Naive thymus-derived CD4-positive, alpha-beta T cell (primary cell): ENCODE results near the gene CYP1A2. TPM values are rescaled to one million over a fixed set of nuclear protein-coding genes. Genes with fewer than 3 reads are reported as not detected.

Experiments used
- ATAC-seq: fragments of 150-1000 bp; cut with Tn5 transposase; 2 replicates; pipeline ENCODE4 v1.10.0; 2021; ENCODE audit warnings: mild to moderate bottlenecking, moderate library complexity
- CTCF ChIA-PET: fragments of 350-600 bp; sonication (Branson Sonifier 250); formaldehyde crosslinking; loops from one replicate; lab custom pipeline; 2021; ENCODE audit warnings: antibody characterized with exemption; lab: Charles Lee
- POLR2A ChIA-PET: fragments of 350-600 bp; sonication (Branson Sonifier 250); formaldehyde crosslinking; loops from one replicate; lab custom pipeline; 2021; ENCODE audit warnings: antibody characterized with exemption, inconsistent platforms; lab: Charles Lee
- DNase-seq, 9 donors: peaks; one replicate each; pipeline versions ENCODE4 v3.0.0 to v3.0.0-alpha.2; 2020 to 2022; ENCODE audit warnings: mixed read lengths in 1 of 9
- H3K27ac ChIP-seq: one replicate; pipeline ENCODE4 v1.7.0; 2013; ENCODE audit warnings: mild to moderate bottlenecking, low read depth, low read length, moderate library complexity
- H3K27me3 ChIP-seq, 2 donors: one replicate each; pipeline ENCODE4 v1.7.0; 2013; ENCODE audit warnings: low read length in 2 of 2, mild to moderate bottlenecking in 2 of 2, moderate library complexity in 2 of 2; ENCODE audit not compliant: control insufficient read depth in 2 of 2, insufficient read depth in 2 of 2
- H3K36me3 ChIP-seq, 3 experiments: 1 replicate in 2 of 3; 2 replicates in 1 of 3; pipeline ENCODE4 v1.7.0; 2013; ENCODE audit warnings: low read length in 3 of 3, mild to moderate bottlenecking in 3 of 3, moderate library complexity in 1 of 3; ENCODE audit not compliant: insufficient read depth in 3 of 3, control insufficient read depth in 2 of 3
- H3K4me1 ChIP-seq, 2 donors: one replicate each; pipeline ENCODE4 v1.7.0; 2013; ENCODE audit warnings: low read length in 2 of 2, mild to moderate bottlenecking in 2 of 2, moderate library complexity in 1 of 2; ENCODE audit not compliant: control insufficient read depth in 2 of 2, insufficient read depth in 2 of 2
- H3K4me3 ChIP-seq: 2 replicates; pipeline ENCODE4 v1.7.0; 2013; ENCODE audit warnings: mild to moderate bottlenecking, low read length
- H3K9me3 ChIP-seq, 3 experiments: 1 replicate in 2 of 3; 2 replicates in 1 of 3; pipeline ENCODE4 v1.7.0; 2013; ENCODE audit warnings: low read length in 3 of 3; ENCODE audit not compliant: control insufficient read depth in 2 of 3
- H3K27ac Mint-ChIP-seq, 9 donors: one replicate each; pipeline ENCODE4 v1.8.0; 2020 to 2022; ENCODE audit warnings: mixed read lengths in 9 of 9, mild to moderate bottlenecking in 8 of 9, moderate library complexity in 5 of 9, inconsistent platforms in 2 of 9
- H3K27me3 Mint-ChIP-seq, 5 donors: one replicate each; pipeline ENCODE4 v1.8.0; 2021 to 2022; ENCODE audit warnings: mixed read lengths in 5 of 5, mild to moderate bottlenecking in 1 of 5
- H3K36me3 Mint-ChIP-seq, 5 donors: one replicate each; pipeline ENCODE4 v1.8.0; 2020 to 2022; ENCODE audit warnings: mixed read lengths in 5 of 5, mild to moderate bottlenecking in 3 of 5, inconsistent platforms in 1 of 5
- H3K4me1 Mint-ChIP-seq, 7 donors: one replicate each; pipeline ENCODE4 v1.8.0; 2020 to 2022; ENCODE audit warnings: mixed read lengths in 7 of 7, mild to moderate bottlenecking in 3 of 7, inconsistent platforms in 1 of 7
- H3K4me3 Mint-ChIP-seq, 10 donors: one replicate each; pipeline ENCODE4 v1.8.0; 2020 to 2022; ENCODE audit warnings: mild to moderate bottlenecking in 10 of 10, mixed read lengths in 10 of 10, moderate library complexity in 6 of 10, inconsistent platforms in 2 of 10
- H3K9me3 Mint-ChIP-seq, 11 donors: one replicate each; pipeline ENCODE4 v1.8.0; 2020 to 2022; ENCODE audit warnings: mixed read lengths in 11 of 11, mild to moderate bottlenecking in 4 of 11, inconsistent platforms in 1 of 11, moderate library complexity in 1 of 11
- intact Hi-C, 2 donors: fragments of 100-400 bp; cut with micrococcal nuclease; formaldehyde crosslinking; loops; one replicate each; pipeline ENCODE4 v1.15.1; 2023
- polyA plus RNA-seq, 2 donors: library from polyadenylated mRNA; unstranded; fragments of 300-500 nt; fragmentation: Illumina TruSeq; gene quantifications; one replicate each; pipeline ENCODE4 v1.2.3, GENCODE V29; 2021
- total RNA-seq, 6 experiments: library from RNA in 5 of 6; stranded (reverse) in 5 of 6; gene quantifications; 1 replicate in 5 of 6; 2 replicates in 1 of 6; pipeline ENCODE4 v1.2.3 and lab custom pipeline; 2021 to 2026

The CYP1A2 gene
- total and polyA plus RNA-seq, 7 experiments from 2014 or later, result not detected

- peaks cover 9 to 20% (median 12%) of the 10 kb centered on the region in 3 experiments for H3K36me3 ChIP-seq
- Mint-ChIP-seq H3K27me3 (no peaks in the 10 kb centered on the region), H3K4me1 (peaks cover 48 to 94% (median 82%) of the 10 kb centered on the region in 7 donors), H3K36me3 (peaks cover 0 to 29% (median 8%) of the 10 kb centered on the region in 5 donors), H3K27ac (peak overlapping the region; percentile 78 to 95 (median 93)), H3K4me3 (peak overlapping the region; percentile 52 to 89 (median 70)), H3K9me3 (no peaks in the 10 kb centered on the region)
- DNase-seq (no peak), ATAC-seq (peak; percentile 28)
- ChIA-PET POLR2A (interaction anchor here (1.3 to 28.9 kb wide), 2 partner anchors 15 kb away, joined by 4 to 1077 read pairs; partner anchors contain the start of gene CSK), CTCF (interaction anchor here (0.7 to 26.1 kb wide), 7 partner anchors 7 to 160 kb away, joined by 3 to 1110 read pairs (median 7); partner anchors contain the start of gene CSK)
- peak overlapping the region; percentile 92 for H3K27ac ChIP-seq
- H3K4me3 ChIP-seq, result no peak overlapping the region
- peaks cover 97 to 98% of the 10 kb centered on the region in 2 donors for H3K4me1 ChIP-seq
- no peaks in the 10 kb centered on the region for H3K9me3 ChIP-seq
- intact Hi-C loops, result no loop called here
- H3K27me3 ChIP-seq, result no peaks in the 10 kb centered on the region
Measured at GRCh38 chr15:74794970-74795349, 46.3 kb downstream of the CYP1A2 start.

- Histone ChIP-seq H3K4me1 (peaks cover 90 to 93% of the 10 kb centered on the region in 2 donors), H3K9me3 (no peaks in the 10 kb centered on the region), H3K4me3 (no peak overlapping the region), H3K27me3 (no peaks in the 10 kb centered on the region), H3K36me3 (peaks cover 16 to 31% (median 20%) of the 10 kb centered on the region in 3 experiments), H3K27ac (peak overlapping the region; percentile 92)
- CTCF ChIA-PET, result interaction anchor here (0.6 to 26.1 kb wide), 4 partner anchors 8 to 106 kb away, joined by 3 to 1110 read pairs (median 7); partner anchors contain the start of gene CSK
- Mint-ChIP-seq H3K4me1 (peaks cover 43 to 91% (median 76%) of the 10 kb centered on the region in 7 donors), H3K9me3 (no peaks in the 10 kb centered on the region), H3K27me3 (no peaks in the 10 kb centered on the region), H3K27ac (peak overlapping the region; percentile 63 to 95 (median 84)), H3K4me3 (peak overlapping the region; percentile 62 to 89 (median 71)), H3K36me3 (peaks cover 0 to 30% (median 12%) of the 10 kb centered on the region in 5 donors)
- POLR2A ChIA-PET, result interaction anchor here (0.5 to 28.9 kb wide), 5 partner anchors 12 to 165 kb away, joined by 3 to 1077 read pairs (median 3); partner anchors contain the start of gene CSK
- intact Hi-C loops, result no loop called here
- DNase-seq (peak in 6 of 9 donors; percentile 32 to 55 (median 48)), ATAC-seq (no peak)
Measured at GRCh38 chr15:74795966-74796625, 47.5 kb downstream of the CYP1A2 start.

- ChIA-PET POLR2A (interaction anchor here (0.6 to 28.9 kb wide), 3 partner anchors 19 to 148 kb away, joined by 3 to 1077 read pairs (median 4); partner anchors contain the start of gene CSK), CTCF (interaction anchor here (0.7 to 26.1 kb wide), 11 partner anchors 8 to 164 kb away, joined by 3 to 1110 read pairs (median 4); partner anchors contain the start of gene CSK)
- Histone ChIP-seq H3K9me3 (no peaks in the 10 kb centered on the region), H3K27ac (peak overlapping the region; percentile 92), H3K4me1 (peaks cover 65 to 68% of the 10 kb centered on the region in 2 donors), H3K4me3 (no peak overlapping the region), H3K36me3 (peaks cover 23 to 56% (median 27%) of the 10 kb centered on the region in 3 experiments), H3K27me3 (no peaks in the 10 kb centered on the region)
- intact Hi-C loops, result loop anchor here in 1 of 2 donors (1.0 kb wide), 1 partner anchor 11 kb away; no protein-coding TSS in a partner anchor
- H3K4me1 Mint-ChIP-seq, result peaks cover 30 to 67% (median 51%) of the 10 kb centered on the region in 7 donors
- DNase-seq (no peak), ATAC-seq (no peak)
- H3K4me3 Mint-ChIP-seq, result peak overlapping the region in 7 of 10 donors; percentile 9 to 75 (median 20)
- no peaks in the 10 kb centered on the region for H3K9me3 Mint-ChIP-seq
- H3K27me3 Mint-ChIP-seq, result no peaks in the 10 kb centered on the region
- peak overlapping the region; percentile 66 to 93 (median 84) for H3K27ac Mint-ChIP-seq
- peaks cover 0 to 24% (median 9%) of the 10 kb centered on the region in 5 donors for H3K36me3 Mint-ChIP-seq
Measured at GRCh38 chr15:74798388-74799254, 50.0 kb downstream of the CYP1A2 start.

GRCh38 chr15:74799255-74799855 lies 50.7 kb downstream of the CYP1A2 start:
- H3K27me3 Mint-ChIP-seq, result no peaks in the 10 kb centered on the region
- ChIA-PET POLR2A (interaction anchor here (0.6 to 28.9 kb wide), 4 partner anchors 20 to 183 kb away, joined by 3 to 1077 read pairs (median 4); partner anchors contain the start of genes CLK3 and CSK), CTCF (interaction anchor here (0.6 to 26.1 kb wide), 16 partner anchors 8 to 786 kb away, joined by 3 to 1110 read pairs (median 4); partner anchors contain the start of genes CPLX3 and CSK)
- H3K4me1 Mint-ChIP-seq, result peaks cover 36 to 64% (median 54%) of the 10 kb centered on the region in 7 donors
- intact Hi-C loops, result loop anchor here in 1 of 2 donors (1.0 kb wide), 1 partner anchor 12 kb away; no protein-coding TSS in a partner anchor
- no peak overlapping the region for H3K4me3 ChIP-seq
- DNase-seq (no peak), ATAC-seq (no peak)
- peak overlapping the region; percentile 92 for H3K27ac ChIP-seq
- peaks cover 23 to 62% (median 27%) of the 10 kb centered on the region in 3 experiments for H3K36me3 ChIP-seq
- no peaks in the 10 kb centered on the region for H3K27me3 ChIP-seq
- H3K27ac Mint-ChIP-seq, result peak overlapping the region; percentile 66 to 93 (median 87)
- no peaks in the 10 kb centered on the region for H3K9me3 ChIP-seq
- H3K36me3 Mint-ChIP-seq, result peaks cover 0 to 29% (median 15%) of the 10 kb centered on the region in 5 donors
- no peaks in the 10 kb centered on the region for H3K9me3 Mint-ChIP-seq
- peak overlapping the region in 5 of 10 donors; percentile 9 to 75 (median 43) for H3K4me3 Mint-ChIP-seq
- H3K4me1 ChIP-seq, result peaks cover 58 to 61% of the 10 kb centered on the region in 2 donors

- Histone ChIP-seq H3K36me3 (peaks cover 23 to 62% (median 27%) of the 10 kb centered on the region in 3 experiments), H3K27me3 (no peaks in the 10 kb centered on the region), H3K4me1 (peaks cover 51 to 54% of the 10 kb centered on the region in 2 donors), H3K4me3 (no peak overlapping the region), H3K27ac (peak overlapping the region; percentile 92), H3K9me3 (no peaks in the 10 kb centered on the region)
- H3K36me3 Mint-ChIP-seq, result peaks cover 0 to 31% (median 15%) of the 10 kb centered on the region in 5 donors
- H3K9me3 Mint-ChIP-seq, result no peaks in the 10 kb centered on the region
- H3K27me3 Mint-ChIP-seq, result no peaks in the 10 kb centered on the region
- POLR2A ChIA-PET, result interaction anchor here (0.6 to 28.9 kb wide), 3 partner anchors 20 to 184 kb away, joined by 3 to 1077 read pairs (median 4); partner anchors contain the start of genes CLK3 and CSK
- CTCF ChIA-PET, result interaction anchor here (0.6 to 26.1 kb wide), 18 partner anchors 8 to 787 kb away, joined by 3 to 1110 read pairs (median 4); partner anchors contain the start of genes CPLX3 and CSK
- peak overlapping the region in 6 of 10 donors; percentile 13 to 61 (median 41) for H3K4me3 Mint-ChIP-seq
- peaks cover 31 to 60% (median 47%) of the 10 kb centered on the region in 7 donors for H3K4me1 Mint-ChIP-seq
- H3K27ac Mint-ChIP-seq, result peak overlapping the region; percentile 66 to 93 (median 84)
- DNase-seq, result peak; percentile 76 to 92 (median 85)
- peak; percentile 98 for ATAC-seq
- intact Hi-C loops, result loop anchor here (1.0 kb wide), 9 partner anchors 12 to 165 kb away; partner anchors contain the start of gene COX5A (in 1 of the 2)
Measured at GRCh38 chr15:74799856-74800558, 51.4 kb downstream of the CYP1A2 start.
